Measurements from ENCODE around the gene RFX6. TPM values are rescaled to one million over a fixed set of nuclear protein-coding genes. Genes with fewer than 3 reads are reported as not detected.
"Not testable (repeated sequence)": the region's sequence is repeated elsewhere in the genome, so short reads cannot be mapped to it uniquely, and the experiment has no call there.

The RFX6 gene, protein sequence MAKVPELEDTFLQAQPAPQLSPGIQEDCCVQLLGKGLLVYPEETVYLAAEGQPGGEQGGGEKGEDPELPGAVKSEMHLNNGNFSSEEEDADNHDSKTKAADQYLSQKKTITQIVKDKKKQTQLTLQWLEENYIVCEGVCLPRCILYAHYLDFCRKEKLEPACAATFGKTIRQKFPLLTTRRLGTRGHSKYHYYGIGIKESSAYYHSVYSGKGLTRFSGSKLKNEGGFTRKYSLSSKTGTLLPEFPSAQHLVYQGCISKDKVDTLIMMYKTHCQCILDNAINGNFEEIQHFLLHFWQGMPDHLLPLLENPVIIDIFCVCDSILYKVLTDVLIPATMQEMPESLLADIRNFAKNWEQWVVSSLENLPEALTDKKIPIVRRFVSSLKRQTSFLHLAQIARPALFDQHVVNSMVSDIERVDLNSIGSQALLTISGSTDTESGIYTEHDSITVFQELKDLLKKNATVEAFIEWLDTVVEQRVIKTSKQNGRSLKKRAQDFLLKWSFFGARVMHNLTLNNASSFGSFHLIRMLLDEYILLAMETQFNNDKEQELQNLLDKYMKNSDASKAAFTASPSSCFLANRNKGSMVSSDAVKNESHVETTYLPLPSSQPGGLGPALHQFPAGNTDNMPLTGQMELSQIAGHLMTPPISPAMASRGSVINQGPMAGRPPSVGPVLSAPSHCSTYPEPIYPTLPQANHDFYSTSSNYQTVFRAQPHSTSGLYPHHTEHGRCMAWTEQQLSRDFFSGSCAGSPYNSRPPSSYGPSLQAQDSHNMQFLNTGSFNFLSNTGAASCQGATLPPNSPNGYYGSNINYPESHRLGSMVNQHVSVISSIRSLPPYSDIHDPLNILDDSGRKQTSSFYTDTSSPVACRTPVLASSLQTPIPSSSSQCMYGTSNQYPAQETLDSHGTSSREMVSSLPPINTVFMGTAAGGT
- total RNA-seq (not detected), polyA plus RNA-seq (not detected)
- long read RNA-seq, donor 1 = 0 reads
- long read RNA-seq, donor 2, partial matches to known transcripts = 0 of 1 reads
- long read RNA-seq, donor 2, other reads (novel, unspliced or antisense) = 1 of 1 reads
- long read RNA-seq, donor 3 = 0 reads

DNA sequence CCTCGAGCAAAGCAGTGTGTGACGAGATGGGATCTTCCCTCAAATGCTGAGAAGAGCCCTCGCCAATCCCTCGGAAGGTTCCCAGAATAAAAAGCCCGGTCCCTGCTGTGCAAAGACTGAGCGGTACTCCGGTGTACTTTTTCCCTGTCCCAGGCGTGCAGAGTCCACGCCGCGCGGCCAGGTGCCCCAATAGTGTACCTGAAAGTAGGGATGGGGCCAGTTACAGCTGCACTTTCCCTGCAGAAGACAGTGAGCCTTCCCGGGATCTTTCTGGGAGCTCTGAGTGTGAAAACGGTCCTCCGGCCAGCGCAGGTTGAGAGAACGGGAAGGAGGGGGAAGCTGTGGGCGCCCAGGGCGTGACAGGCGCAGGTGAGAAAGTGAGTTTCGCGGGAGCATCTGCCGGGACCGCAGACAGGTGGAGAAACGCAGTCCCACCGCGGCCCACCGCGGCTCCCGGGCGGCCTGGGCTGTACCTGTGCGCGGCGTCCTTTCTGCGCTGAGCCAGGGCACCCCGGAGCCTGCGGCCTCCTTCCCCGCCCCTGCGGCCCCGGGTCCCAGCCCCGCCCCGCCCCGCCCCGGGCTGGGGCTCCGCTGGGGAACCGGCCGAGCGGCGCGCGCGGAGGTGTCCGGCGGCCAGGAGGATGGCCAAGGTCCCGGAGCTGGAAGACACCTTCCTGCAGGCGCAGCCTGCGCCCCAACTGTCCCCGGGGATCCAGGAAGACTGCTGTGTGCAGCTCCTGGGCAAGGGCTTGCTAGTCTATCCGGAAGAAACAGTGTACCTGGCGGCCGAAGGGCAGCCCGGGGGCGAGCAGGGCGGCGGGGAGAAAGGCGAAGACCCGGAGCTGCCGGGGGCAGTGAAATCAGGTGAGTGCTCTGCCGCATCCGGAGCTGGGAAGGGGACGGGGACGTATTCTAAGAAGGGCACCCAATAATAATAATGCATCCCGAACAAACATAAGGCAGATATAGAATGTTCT lies at the start of gene RFX6:
RFX6 (plus strand) TSS at position 608 of the 977 bp plus-strand sequence; CDS start at position 642, 34 bp downstream.
- H3K9me3 ChIP-seq = peaks cover 0 to 9% (median 0%) of the 10 kb centered on the region in 11 donors
- WGBS, 2 donors = 1% methylated on average over 72 to 73 of the region's 73 CpGs
- H3K4me1 ChIP-seq = peaks cover 0 to 12% (median 4%) of the 10 kb centered on the region in 9 donors
- H3K4me3 ChIP-seq = peak within 1 kb of the TSS in 7 of 10 donors; percentile 10 to 34 (median 21)
- peaks cover 7 to 77% (median 47%) of the 10 kb centered on the region in 7 donors for H3K27me3 ChIP-seq
- TF ChIP-seq, protein P1, sequence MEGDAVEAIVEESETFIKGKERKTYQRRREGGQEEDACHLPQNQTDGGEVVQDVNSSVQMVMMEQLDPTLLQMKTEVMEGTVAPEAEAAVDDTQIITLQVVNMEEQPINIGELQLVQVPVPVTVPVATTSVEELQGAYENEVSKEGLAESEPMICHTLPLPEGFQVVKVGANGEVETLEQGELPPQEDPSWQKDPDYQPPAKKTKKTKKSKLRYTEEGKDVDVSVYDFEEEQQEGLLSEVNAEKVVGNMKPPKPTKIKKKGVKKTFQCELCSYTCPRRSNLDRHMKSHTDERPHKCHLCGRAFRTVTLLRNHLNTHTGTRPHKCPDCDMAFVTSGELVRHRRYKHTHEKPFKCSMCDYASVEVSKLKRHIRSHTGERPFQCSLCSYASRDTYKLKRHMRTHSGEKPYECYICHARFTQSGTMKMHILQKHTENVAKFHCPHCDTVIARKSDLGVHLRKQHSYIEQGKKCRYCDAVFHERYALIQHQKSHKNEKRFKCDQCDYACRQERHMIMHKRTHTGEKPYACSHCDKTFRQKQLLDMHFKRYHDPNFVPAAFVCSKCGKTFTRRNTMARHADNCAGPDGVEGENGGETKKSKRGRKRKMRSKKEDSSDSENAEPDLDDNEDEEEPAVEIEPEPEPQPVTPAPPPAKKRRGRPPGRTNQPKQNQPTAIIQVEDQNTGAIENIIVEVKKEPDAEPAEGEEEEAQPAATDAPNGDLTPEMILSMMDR (IDR thresholded peaks at IDR 0.05) = no peak
- intact Hi-C loops (cut with DNase I) = no loop called here
- peak in 1 of 8 donors; percentile 22 for ATAC-seq
- DNase-seq = no peak
- no peak within 1 kb of the TSS for H3K27ac ChIP-seq
- H3K36me3 ChIP-seq = no peaks in the 10 kb centered on the region

DNA sequence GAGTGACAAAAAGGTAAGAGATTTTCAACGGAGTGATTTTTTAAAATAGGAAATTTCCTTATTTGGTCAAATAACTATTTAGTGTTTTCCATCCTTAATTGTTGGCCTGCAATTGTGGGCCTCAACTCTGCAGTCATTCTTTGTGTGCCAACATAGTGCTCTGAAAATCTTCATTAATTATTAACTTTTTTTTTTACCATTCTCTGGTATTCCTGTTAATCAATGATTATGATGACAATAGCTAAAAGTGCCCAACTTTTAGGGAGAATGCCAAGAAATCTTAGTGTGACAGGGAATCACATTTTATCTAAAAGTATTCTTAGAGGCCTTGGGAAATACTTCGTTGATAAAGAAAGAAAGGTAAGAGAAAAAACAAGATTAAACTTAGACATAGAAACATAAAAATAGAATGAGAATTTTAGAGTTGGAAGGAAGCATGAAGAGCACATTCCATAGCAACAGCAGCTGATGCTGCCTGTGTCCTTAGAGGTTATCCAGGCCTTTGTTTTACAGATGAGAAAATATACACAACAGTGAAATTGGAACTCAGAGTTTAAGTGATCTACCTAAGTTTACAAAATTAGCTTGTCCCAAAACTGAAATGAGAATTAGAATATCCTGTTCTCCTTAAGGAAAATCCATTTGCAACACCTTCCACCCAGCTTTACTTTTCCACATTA lies 49.3 kb upstream of the RFX6 start:
- H3K9me3 ChIP-seq = peaks cover 0 to 33% (median 0%) of the 10 kb centered on the region in 11 donors
- TF ChIP-seq, protein P1 (IDR thresholded peaks at IDR 0.05) = no peak
- ATAC-seq = no peak
- H3K4me3 ChIP-seq = no peak overlapping the region
- H3K27ac ChIP-seq = no peak overlapping the region
- H3K27me3 ChIP-seq = no peaks in the 10 kb centered on the region
- H3K36me3 ChIP-seq = no peaks in the 10 kb centered on the region
- intact Hi-C loops (cut with DNase I) = no loop called here
- no peak for DNase-seq
- H3K4me1 ChIP-seq = no peaks in the 10 kb centered on the region
- 48 to 50% methylated on average over 2 of the region's 2 CpGs for WGBS, 2 donors

DNA sequence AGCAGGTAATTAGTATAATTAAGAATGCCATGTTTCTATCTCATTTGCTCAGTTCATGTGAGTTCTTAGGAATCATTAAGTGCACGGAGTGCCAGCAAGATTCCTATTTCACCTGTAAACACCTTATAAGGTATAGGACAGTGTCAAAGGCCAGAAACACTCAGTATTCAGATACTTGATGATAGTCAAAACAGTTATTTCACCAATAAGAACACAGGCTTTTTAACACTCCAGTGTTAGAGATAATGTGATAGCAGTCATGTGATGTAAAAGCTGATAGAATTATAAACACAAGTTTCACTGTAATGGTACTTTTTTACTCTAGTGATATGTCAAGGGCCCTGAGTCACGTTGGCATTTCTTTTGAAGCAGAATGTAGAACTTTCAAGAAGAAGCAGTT lies 48.1 kb upstream of the RFX6 start, which contains the start of gene GPRC6A:
GPRC6A (minus strand) TSS at position 101 of the 400 bp plus-strand sequence; CDS start at position 31, 70 bp downstream.
- Histone ChIP-seq H3K27ac (no peak within 1 kb of the TSS), H3K4me1 (no peaks in the 10 kb centered on the region), H3K27me3 (no peaks in the 10 kb centered on the region), H3K4me3 (no peak within 1 kb of the TSS), H3K9me3 (peaks cover 0 to 20% (median 0%) of the 10 kb centered on the region in 11 donors), H3K36me3 (no peaks in the 10 kb centered on the region)
- TF ChIP-seq, protein P1 (IDR thresholded peaks at IDR 0.05) = no peak
- no peak for DNase-seq
- 68 to 69% methylated on average over 2 of the region's 2 CpGs for WGBS, 2 donors
- intact Hi-C loops (cut with DNase I) = no loop called here
- ATAC-seq = no peak

DNA sequence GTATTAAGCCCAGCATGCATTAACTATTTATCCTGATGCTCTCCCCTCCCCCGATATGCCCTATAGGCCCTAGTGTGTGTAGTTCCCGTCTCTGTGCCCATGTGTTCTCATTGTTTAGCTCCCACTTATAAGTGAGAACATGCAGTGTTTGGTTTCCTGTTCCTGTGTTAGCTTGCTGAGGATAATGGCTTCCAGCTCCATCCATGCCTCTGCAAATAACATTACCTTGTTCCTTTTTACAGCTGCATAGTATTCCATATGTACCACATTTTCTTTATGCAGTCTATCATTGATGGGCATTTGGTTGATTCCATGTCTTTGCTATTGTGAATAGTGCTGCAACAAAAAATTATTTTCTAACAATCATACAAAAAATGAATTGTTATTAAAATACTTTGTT lies 42.5 kb upstream of the RFX6 start:
- 85 to 89% methylated on average over 2 of the region's 2 CpGs for WGBS, 2 donors
- H3K4me3 ChIP-seq; H3K27me3 ChIP-seq; H3K9me3 ChIP-seq; H3K27ac ChIP-seq; H3K36me3 ChIP-seq; ATAC-seq; intact Hi-C loops (cut with DNase I); DNase-seq; H3K4me1 ChIP-seq: not testable (repeated sequence)
